Trophoblast cell (in vitro differentiated cells and primary cell): ENCODE data around the gene CASP7.

ENCODE experiments used
- DNase-seq, 2 donors: peaks; one replicate each; pipeline ENCODE4 v3.0.0-alpha.2; 2016
- H2AFZ ChIP-seq: 2 replicates; pipeline ENCODE4 v1.6.1; 2013; ENCODE audit warnings: low read length, moderate library complexity, mild to moderate bottlenecking; ENCODE audit not compliant: insufficient read depth, poor library complexity
- H2AK5ac ChIP-seq: 2 replicates; pipeline ENCODE4 v1.6.1; 2013; ENCODE audit warnings: mild to moderate bottlenecking, low read length
- H2BK120ac ChIP-seq: 2 replicates; pipeline ENCODE4 v1.6.1; 2013; ENCODE audit warnings: low read length, mild to moderate bottlenecking, moderate library complexity; ENCODE audit not compliant: insufficient read depth, poor library complexity
- H2BK12ac ChIP-seq: 2 replicates; pipeline ENCODE4 v1.6.1; 2013; ENCODE audit warnings: mild to moderate bottlenecking, low read length, moderate library complexity
- H2BK5ac ChIP-seq: 2 replicates; pipeline ENCODE4 v1.6.1; 2013; ENCODE audit warnings: low read length, low read depth, moderate library complexity, mild to moderate bottlenecking; ENCODE audit not compliant: poor library complexity
- H3K14ac ChIP-seq: 2 replicates; pipeline ENCODE4 v1.6.1; 2013; ENCODE audit warnings: mild to moderate bottlenecking, low read length
- H3K18ac ChIP-seq: 2 replicates; pipeline ENCODE4 v1.6.1; 2013; ENCODE audit warnings: mild to moderate bottlenecking, low read length
- H3K23ac ChIP-seq: 2 replicates; pipeline ENCODE4 v1.6.1; 2013; ENCODE audit warnings: low read length
- H3K27ac ChIP-seq: 2 replicates; pipeline ENCODE4 v1.5.1; 2013; ENCODE audit warnings: low read depth, mild to moderate bottlenecking, inconsistent platforms, low read length, moderate library complexity
- H3K27me3 ChIP-seq: 2 replicates; pipeline ENCODE4 v1.6.1; 2013; ENCODE audit warnings: inconsistent platforms, mild to moderate bottlenecking, low read length, moderate library complexity; ENCODE audit not compliant: insufficient read depth
- H3K36me3 ChIP-seq, 2 experiments: 1 replicate in 1 of 2; 2 replicates in 1 of 2; pipeline ENCODE4 v1.6.1; 2013; ENCODE audit warnings: low read length in 2 of 2, mild to moderate bottlenecking in 2 of 2, moderate library complexity in 1 of 2; ENCODE audit not compliant: insufficient read depth in 2 of 2, control insufficient read depth in 1 of 2
- H3K4ac ChIP-seq: 2 replicates; pipeline ENCODE4 v1.6.1; 2013; ENCODE audit warnings: low read depth, mild to moderate bottlenecking, low read length, moderate library complexity
- H3K4me1 ChIP-seq, 2 experiments: 1 replicate in 1 of 2; 2 replicates in 1 of 2; pipeline ENCODE4 v1.6.1; 2013; ENCODE audit warnings: low read length in 2 of 2, mild to moderate bottlenecking in 2 of 2, moderate library complexity in 1 of 2; ENCODE audit not compliant: insufficient read depth in 2 of 2, control insufficient read depth in 1 of 2
- H3K4me2 ChIP-seq: 2 replicates; pipeline ENCODE4 v1.6.1; 2013; ENCODE audit warnings: inconsistent platforms, mild to moderate bottlenecking, low read length, moderate library complexity
- H3K4me3 ChIP-seq: 2 replicates; pipeline ENCODE4 v1.5.1; 2013; ENCODE audit warnings: mild to moderate bottlenecking, low read depth, low read length, inconsistent platforms
- H3K79me1 ChIP-seq: one replicate; pipeline ENCODE4 v1.6.1; 2013; ENCODE audit warnings: low read length
- H3K79me2 ChIP-seq: 2 replicates; pipeline ENCODE4 v1.6.1; 2013; ENCODE audit warnings: low read length, mild to moderate bottlenecking; ENCODE audit not compliant: control insufficient read depth, insufficient read depth, poor library complexity
- H3K9ac ChIP-seq: 2 replicates; pipeline ENCODE4 v1.6.1; 2013; ENCODE audit warnings: mild to moderate bottlenecking, low read length
- H3K9me3 ChIP-seq: 2 replicates; pipeline ENCODE4 v1.6.1; 2013; ENCODE audit warnings: low read depth, mild to moderate bottlenecking, control low read depth, inconsistent platforms, low read length; ENCODE audit not compliant: insufficient read depth
- H4K12ac ChIP-seq: 2 replicates; pipeline ENCODE4 v1.6.1; 2013; ENCODE audit warnings: low read depth, mild to moderate bottlenecking, low read length, moderate library complexity
- H4K8ac ChIP-seq: 2 replicates; pipeline ENCODE4 v1.6.1; 2013; ENCODE audit warnings: low read depth, mild to moderate bottlenecking, low read length, moderate library complexity
- H4K91ac ChIP-seq: one replicate; pipeline ENCODE4 v1.6.1; 2013; ENCODE audit warnings: low read depth, mild to moderate bottlenecking, low read length, moderate library complexity
- WGBS: extraction: QIAGEN DNeasy Blood & Tissue Kit; methylation state at CpG from one replicate; pipeline ENCODE4 v1.1.7; 2013; ENCODE audit warnings: missing lambda C conversion rate; ENCODE audit not compliant: insufficient read length, insufficient coverage; ENCODE audit errors: extremely low coverage; 5-methylcytosine and 5-hydroxymethylcytosine counted together

CASP7 gene

GRCh38 chr10:113693348-113693747 lies 13.6 kb downstream of the CASP7 start:
- Histone ChIP-seq H4K91ac (no peak overlapping the region), H3K18ac (no peak overlapping the region), H2AFZ (no peak overlapping the region), H4K12ac (no peak overlapping the region), H3K79me1 (no peaks in the 10 kb centered on the region), H2BK5ac (no peak overlapping the region), H2BK120ac (no peak overlapping the region), H2AK5ac (no peak overlapping the region), H3K4me2 (no peak overlapping the region), H3K23ac (no peak overlapping the region), H3K9ac (no peak overlapping the region), H3K4me3 (no peak overlapping the region), H3K9me3 (peaks cover 3% of the 10 kb centered on the region), H3K79me2 (no peaks in the 10 kb centered on the region), H3K27ac (no peak overlapping the region), H3K36me3 (no peaks in the 10 kb centered on the region), H3K27me3 (no peaks in the 10 kb centered on the region), H3K4ac (no peak overlapping the region), H3K14ac (no peak overlapping the region), H2BK12ac (no peak overlapping the region), H3K4me1 (peaks cover 5% of the 10 kb centered on the region in 2 experiments), H4K8ac (no peak overlapping the region)
- WGBS, result no CpG with 5 or more reads among the region's 2 CpGs
- no peak for DNase-seq

GRCh38 chr10:113695691-113696090 lies 16.0 kb downstream of the CASP7 start:
- peaks cover 3% of the 10 kb centered on the region for H3K9me3 ChIP-seq
- no peak overlapping the region for H3K4ac ChIP-seq
- H3K4me1 ChIP-seq, result peaks cover 5% of the 10 kb centered on the region in 2 experiments
- no peak overlapping the region for H3K14ac ChIP-seq
- no peak overlapping the region for H3K18ac ChIP-seq
- no peaks in the 10 kb centered on the region for H3K36me3 ChIP-seq
- no CpG with 5 or more reads among the region's 1 CpG for WGBS
- no peak overlapping the region for H3K27ac ChIP-seq
- no peak overlapping the region for H2AK5ac ChIP-seq
- H4K8ac ChIP-seq, result no peak overlapping the region
- no peak for DNase-seq
- no peak overlapping the region for H3K4me3 ChIP-seq
- H4K12ac ChIP-seq, result no peak overlapping the region
- H2BK120ac ChIP-seq, result no peak overlapping the region
- no peak overlapping the region for H3K4me2 ChIP-seq
- H3K79me2 ChIP-seq, result no peaks in the 10 kb centered on the region
- H3K9ac ChIP-seq, result no peak overlapping the region
- no peaks in the 10 kb centered on the region for H3K27me3 ChIP-seq
- H3K23ac ChIP-seq, result no peak overlapping the region
- no peaks in the 10 kb centered on the region for H3K79me1 ChIP-seq
- H2AFZ ChIP-seq, result no peak overlapping the region
- no peak overlapping the region for H4K91ac ChIP-seq
- no peak overlapping the region for H2BK5ac ChIP-seq
- no peak overlapping the region for H2BK12ac ChIP-seq

- no peaks in the 10 kb centered on the region for H3K79me1 ChIP-seq
- no peak overlapping the region for H3K27ac ChIP-seq
- H3K14ac ChIP-seq, result no peak overlapping the region
- H3K79me2 ChIP-seq, result no peaks in the 10 kb centered on the region
- no peak for DNase-seq
- H3K18ac ChIP-seq, result no peak overlapping the region
- no peak overlapping the region for H3K9ac ChIP-seq
- H3K4me2 ChIP-seq, result no peak overlapping the region
- H4K91ac ChIP-seq, result no peak overlapping the region
- H3K9me3 ChIP-seq, result peaks cover 2% of the 10 kb centered on the region
- no peak overlapping the region for H4K12ac ChIP-seq
- H3K4ac ChIP-seq, result no peak overlapping the region
- H2BK5ac ChIP-seq, result no peak overlapping the region
- no peak overlapping the region for H3K4me3 ChIP-seq
- H3K4me1 ChIP-seq, result no peaks in the 10 kb centered on the region
- no peak overlapping the region for H3K23ac ChIP-seq
- no peaks in the 10 kb centered on the region for H3K36me3 ChIP-seq
- no CpG with 5 or more reads among the region's 3 CpGs for WGBS
- H2BK120ac ChIP-seq, result no peak overlapping the region
- no peak overlapping the region for H2BK12ac ChIP-seq
- no peak overlapping the region for H2AK5ac ChIP-seq
- H2AFZ ChIP-seq, result no peak overlapping the region
- no peak overlapping the region for H4K8ac ChIP-seq
- H3K27me3 ChIP-seq, result no peaks in the 10 kb centered on the region
Observed at GRCh38 chr10:113697595-113697994, 17.9 kb downstream of the CASP7 start.

- Histone ChIP-seq H2BK5ac (no peak overlapping the region), H3K79me1 (no peaks in the 10 kb centered on the region), H3K79me2 (no peaks in the 10 kb centered on the region), H2AFZ (no peak overlapping the region), H3K27ac (no peak overlapping the region), H3K9ac (no peak overlapping the region), H2BK120ac (no peak overlapping the region), H3K14ac (no peak overlapping the region), H3K4ac (no peak overlapping the region), H3K27me3 (no peaks in the 10 kb centered on the region), H4K91ac (no peak overlapping the region), H3K4me3 (no peak overlapping the region), H3K9me3 (peaks cover 3% of the 10 kb centered on the region), H3K36me3 (no peaks in the 10 kb centered on the region), H3K23ac (no peak overlapping the region), H2AK5ac (no peak overlapping the region), H4K12ac (no peak overlapping the region), H3K4me1 (peaks cover 4 to 9% of the 10 kb centered on the region in 2 experiments), H3K18ac (no peak overlapping the region), H3K4me2 (no peak overlapping the region), H4K8ac (no peak overlapping the region), H2BK12ac (no peak overlapping the region)
- DNase-seq, result peak; percentile 8 to 63
- no CpG with 5 or more reads among the region's 6 CpGs for WGBS
Observed at GRCh38 chr10:113704637-113705343, 25.1 kb downstream of the CASP7 start.
